Umbilical cord (tissue), 2 donors: ENCODE results near the gene STK39. TPM values are rescaled to one million over a fixed set of nuclear protein-coding genes. Genes with fewer than 3 reads are reported as not detected.

Experiments
- DNase-seq: peaks from one replicate; pipeline ENCODE4 v3.0.0-alpha.2; 2015; ENCODE audit warnings: low spot score
- total RNA-seq: library from RNA; depleted of rRNA; stranded (reverse); fragments of >200 nt; gene quantifications from one replicate; pipeline ENCODE4 v1.2.3, GENCODE V29; 2014; ENCODE audit warnings: low replicate concordance; ENCODE audit not compliant: insufficient read depth

The STK39 gene
- total RNA-seq, 1 donor from 2014 or later: 9.6 TPM

GRCh38 chr2:168243061-168243460 lies 4.3 kb downstream of the STK39 start:
- DNase-seq: no peak

DNA sequence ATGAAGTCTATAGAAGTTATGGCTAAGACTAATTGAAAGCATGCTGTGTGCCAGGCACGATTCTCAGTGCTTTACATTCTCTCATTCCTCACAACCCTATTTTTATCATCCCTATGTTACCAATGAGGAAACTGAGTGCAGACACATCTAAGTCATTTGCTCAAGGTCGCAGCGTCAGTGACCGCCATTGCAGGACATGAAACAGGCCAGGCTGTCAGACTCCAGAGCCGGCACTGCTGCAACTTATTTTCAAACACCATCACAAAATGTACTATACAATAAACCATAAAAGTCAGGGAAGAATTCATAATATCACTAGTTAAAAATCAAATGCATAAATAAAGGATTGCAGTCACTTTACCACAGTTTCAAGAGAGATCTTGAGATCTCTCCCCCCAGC lies 5.6 kb downstream of the STK39 start:
- DNase-seq: no peak

GRCh38 chr2:168241208-168241607 lies 6.2 kb downstream of the STK39 start:
- no peak for DNase-seq

DNA sequence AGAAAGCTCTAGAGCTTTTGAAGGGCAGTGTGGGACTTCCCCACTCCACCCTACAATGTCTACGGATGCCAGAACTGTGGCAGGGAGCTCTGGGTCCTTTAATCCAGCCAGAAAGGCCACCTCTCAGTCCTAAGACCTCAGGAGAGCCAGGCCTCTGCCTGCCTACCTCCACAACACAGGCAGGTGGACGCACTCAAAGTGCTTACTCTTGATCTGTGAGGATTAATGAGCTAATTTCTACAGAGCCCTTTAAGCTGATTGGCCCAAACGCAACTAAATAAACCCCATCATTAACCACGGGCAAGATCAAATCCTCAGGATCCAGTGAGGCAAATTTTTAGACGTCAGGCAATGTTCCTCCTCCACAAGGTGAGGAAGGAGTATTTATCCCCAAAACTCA lies 8.1 kb downstream of the STK39 start:
- no peak for DNase-seq

- DNase-seq: no peak
Measured at GRCh38 chr2:168237741-168238140, 9.7 kb downstream of the STK39 start.

GRCh38 chr2:168234407-168235085 lies 12.8 kb downstream of the STK39 start:
- no peak for DNase-seq

DNA sequence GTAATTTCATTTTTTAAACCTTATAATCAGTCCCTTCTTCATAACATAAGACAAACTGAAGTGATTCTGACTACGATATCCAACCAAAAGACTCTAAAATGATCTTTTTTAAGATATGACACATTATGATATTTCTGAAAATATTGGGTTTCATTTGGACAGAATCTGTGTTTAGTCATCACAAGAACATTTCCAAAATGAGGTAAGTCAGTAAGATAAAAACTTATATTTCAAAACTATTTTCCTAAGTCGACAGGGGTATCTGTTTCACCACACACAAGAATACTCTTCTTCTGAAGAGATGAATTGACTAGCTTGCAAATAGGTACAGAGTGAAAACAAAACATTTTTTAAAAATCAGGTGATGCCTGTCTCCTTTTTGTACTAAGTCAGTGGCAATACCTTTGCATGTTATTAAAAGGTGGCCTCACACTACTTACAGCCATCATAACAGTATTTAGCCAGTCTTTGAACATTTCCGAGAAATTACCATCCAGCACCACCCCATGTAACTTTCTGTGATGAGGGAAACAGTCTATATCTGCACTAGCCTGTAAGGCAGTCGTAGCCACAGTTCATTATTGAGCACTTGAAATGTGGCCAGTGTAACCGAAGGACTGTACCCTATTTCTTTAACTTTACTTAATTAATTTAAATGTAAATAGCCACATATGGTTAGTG lies 13.5 kb downstream of the STK39 start:
- no peak for DNase-seq

DNA sequence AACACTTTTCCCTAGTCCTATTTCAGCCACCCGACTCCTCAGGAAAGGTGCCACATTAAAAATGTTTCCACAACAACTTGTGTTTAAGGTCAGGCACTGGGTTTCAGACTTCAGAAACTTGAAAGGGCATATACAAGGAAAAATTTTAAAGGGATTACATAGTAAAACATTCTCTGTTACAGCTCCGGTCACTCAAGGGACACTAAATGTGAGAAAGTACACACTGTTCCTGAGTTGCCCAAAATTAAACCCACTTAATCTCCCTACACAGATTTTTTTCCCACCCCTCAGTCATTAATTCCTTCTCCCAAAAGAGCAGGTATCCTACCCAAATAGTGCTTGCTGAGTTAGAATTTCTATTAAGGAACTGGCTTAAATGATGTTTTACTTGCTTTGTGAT lies 14.2 kb downstream of the STK39 start:
- DNase-seq: no peak

GRCh38 chr2:168231609-168232241 lies 15.7 kb downstream of the STK39 start:
- DNase-seq: no peak

DNA sequence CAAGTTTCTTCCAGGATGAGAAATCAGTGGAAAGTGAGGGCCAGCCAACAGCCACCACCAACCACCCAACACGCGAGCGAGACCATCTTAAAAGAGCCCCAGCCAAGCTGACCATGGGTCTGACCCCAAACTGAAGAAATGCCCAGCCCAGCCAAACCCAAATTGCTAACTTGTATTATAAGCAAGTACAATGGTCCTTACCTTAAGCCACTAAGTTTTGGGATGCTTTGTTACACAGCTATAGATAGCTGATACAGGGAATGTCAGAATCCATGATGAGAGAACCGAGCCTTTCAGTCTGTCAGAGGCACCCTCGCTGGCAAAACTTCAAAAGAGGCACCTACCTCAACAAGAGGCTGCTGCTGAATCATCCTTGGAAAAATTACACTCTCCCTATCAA lies 17.0 kb downstream of the STK39 start:
- DNase-seq: no peak

DNA sequence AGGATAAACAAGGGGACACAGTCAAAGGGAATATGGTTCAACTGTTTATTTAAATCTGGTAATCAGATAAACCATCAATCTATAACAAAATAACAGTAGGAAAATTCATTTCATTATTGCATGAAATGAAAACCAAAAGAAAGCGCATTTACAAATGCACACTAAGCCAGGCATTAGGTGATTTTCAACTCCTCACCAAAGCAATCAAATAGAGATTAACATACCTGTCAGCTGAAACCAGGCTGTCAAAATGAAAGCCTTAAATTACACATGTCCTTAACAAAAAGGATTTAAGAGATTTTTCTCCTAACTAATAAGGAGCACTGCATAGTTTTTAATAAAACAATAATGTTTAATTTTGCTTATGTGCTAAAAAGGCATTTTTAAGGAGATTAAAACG lies 23.0 kb downstream of the STK39 start:
- DNase-seq: no peak

GRCh38 chr2:168222088-168222487 lies 25.3 kb downstream of the STK39 start:
- no peak for DNase-seq

DNA sequence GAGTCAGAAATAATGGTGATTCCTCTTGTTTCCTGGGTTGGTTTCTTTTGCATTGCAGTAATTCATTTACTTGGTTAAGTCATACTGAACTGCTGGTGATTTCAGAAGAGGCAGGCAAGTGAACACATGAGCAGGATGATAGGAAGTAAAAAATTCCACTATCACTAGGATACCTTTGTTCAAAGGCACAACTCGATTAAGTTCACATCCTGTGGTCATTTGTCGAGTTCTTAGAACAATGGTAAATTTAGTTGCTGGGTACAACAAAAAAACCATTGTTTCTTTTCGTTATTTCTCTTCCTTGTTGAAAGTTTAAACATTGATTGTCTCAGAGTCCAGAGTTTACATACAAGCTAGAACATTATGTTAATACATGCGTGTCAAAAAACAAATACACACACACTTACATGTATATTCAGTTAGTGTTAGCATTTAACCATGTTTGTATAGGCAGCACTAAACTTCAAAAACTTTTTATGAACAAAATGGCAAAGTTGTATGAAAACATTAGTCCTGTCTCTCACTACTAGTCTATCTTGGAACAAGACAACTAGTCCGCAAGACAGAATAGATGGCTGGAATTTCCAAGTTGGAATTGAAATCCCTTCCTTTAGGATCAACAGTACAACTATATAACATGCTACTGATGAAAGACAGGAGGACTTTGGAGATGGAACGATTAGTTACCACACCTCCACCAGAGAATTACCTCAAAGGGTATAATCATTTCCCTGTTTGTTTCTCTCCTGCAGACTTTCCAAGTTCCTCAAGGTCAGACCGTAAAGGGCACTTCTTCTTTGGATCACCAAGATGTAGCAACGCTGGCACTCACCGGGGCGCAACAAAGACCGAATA lies 26.2 kb downstream of the STK39 start:
- no peak for DNase-seq

DNA sequence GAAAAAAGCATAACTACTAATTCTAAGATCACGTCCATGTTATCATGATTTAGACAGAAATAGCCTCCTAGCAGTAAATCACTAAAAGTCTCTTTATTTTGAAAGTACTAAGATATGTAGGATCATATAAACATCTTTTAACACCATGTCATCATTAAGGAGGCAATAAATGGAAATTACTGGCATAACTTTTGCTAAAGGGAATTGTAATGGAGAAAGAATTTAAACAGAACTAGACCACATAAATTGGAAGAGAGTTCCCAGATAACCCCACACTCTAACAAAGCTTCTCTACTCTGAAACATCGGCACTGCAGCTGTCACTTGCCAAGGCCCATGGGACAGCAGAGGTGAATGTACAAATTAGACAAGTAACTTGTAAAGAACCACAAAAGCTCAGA lies 29.5 kb downstream of the STK39 start:
- DNase-seq: no peak

GRCh38 chr2:168216351-168217005 lies 30.9 kb downstream of the STK39 start:
- DNase-seq: no peak

DNA sequence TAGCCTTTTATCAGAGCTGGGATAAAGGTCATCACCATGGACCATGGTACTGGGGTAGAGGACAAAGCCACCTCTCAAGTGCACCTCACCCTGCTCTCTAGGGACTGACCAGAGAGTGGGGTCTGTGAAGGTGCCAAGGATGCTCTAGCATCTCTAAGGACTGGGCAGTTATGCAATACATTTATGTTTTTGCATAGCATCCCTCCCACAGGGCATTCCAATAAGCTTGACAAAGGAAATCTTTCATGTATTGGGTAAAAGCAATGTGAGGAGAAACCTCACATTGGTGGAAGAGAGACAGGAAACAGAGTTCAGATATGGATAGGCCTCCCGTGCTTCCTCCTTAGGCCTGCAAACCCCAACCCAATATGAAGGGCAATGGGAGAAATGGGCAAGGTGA lies 31.6 kb downstream of the STK39 start:
- no peak for DNase-seq

DNA sequence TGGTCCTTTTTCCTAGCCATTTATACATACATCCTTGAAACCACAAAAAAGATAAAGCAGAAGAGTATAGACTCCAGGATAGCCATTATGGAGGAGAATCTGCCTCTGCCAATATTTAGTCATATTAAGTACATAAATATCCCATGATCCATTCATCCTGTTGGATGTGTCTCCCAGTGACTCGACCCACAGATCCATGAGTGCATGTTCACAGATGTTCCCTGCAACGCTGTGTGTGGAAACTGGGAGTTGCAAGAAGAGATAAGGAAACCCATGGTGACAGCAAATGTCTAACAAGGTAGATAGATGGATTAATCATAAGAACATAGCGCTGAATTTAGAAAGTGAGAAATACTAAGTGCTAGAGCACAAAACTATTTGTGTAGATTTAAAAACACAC lies 34.5 kb downstream of the STK39 start:
- no peak for DNase-seq

- DNase-seq: no peak
Measured at GRCh38 chr2:168212167-168212566, 35.2 kb downstream of the STK39 start.

- no peak for DNase-seq
Measured at GRCh38 chr2:168211664-168212163, 35.7 kb downstream of the STK39 start.

- peak; percentile 51 for DNase-seq
Measured at GRCh38 chr2:168210895-168211570, 36.4 kb downstream of the STK39 start.
